Dendritic cell treated with granulocyte-macrophage colony-stimulating factor and Interleukin-4, amounts not matched to agents 40 ng/mL and 50 ng/mL, for 4 days (primary cell): ENCODE measurements around the gene LRRC38.

Experiments
- H3K27ac Mint-ChIP-seq: one replicate; pipeline ENCODE4 v1.8.0; 2022; ENCODE audit warnings: mild to moderate bottlenecking, mixed read lengths
- H3K27me3 Mint-ChIP-seq: one replicate; pipeline ENCODE4 v1.8.0; 2022; ENCODE audit warnings: mild to moderate bottlenecking, mixed read lengths
- H3K36me3 Mint-ChIP-seq: one replicate; pipeline ENCODE4 v1.8.0; 2022; ENCODE audit warnings: low read depth, mixed read lengths
- H3K4me1 Mint-ChIP-seq: one replicate; pipeline ENCODE4 v1.8.0; 2022; ENCODE audit warnings: low read depth, mixed read lengths
- H3K4me3 Mint-ChIP-seq: one replicate; pipeline ENCODE4 v1.8.0; 2022; ENCODE audit warnings: mild to moderate bottlenecking, moderate library complexity, mixed read lengths
- H3K9me3 Mint-ChIP-seq: one replicate; pipeline ENCODE4 v1.8.0; 2022; ENCODE audit warnings: mixed read lengths
- intact Hi-C: fragments of 100-400 bp; cut with micrococcal nuclease; formaldehyde crosslinking; loops from one replicate; pipeline ENCODE4 v1.15.0; 2022

The LRRC38 gene

GRCh38 chr1:13539683-13540082 lies 25.9 kb upstream of the LRRC38 start:
- no peaks in the 10 kb centered on the region for H3K27me3 Mint-ChIP-seq
- H3K4me3 Mint-ChIP-seq = no peak overlapping the region
- no peaks in the 10 kb centered on the region for H3K36me3 Mint-ChIP-seq
- intact Hi-C loops = no loop called here
- H3K4me1 Mint-ChIP-seq = no peaks in the 10 kb centered on the region
- H3K27ac Mint-ChIP-seq = no peak overlapping the region
- H3K9me3 Mint-ChIP-seq = no peaks in the 10 kb centered on the region

- H3K27me3 Mint-ChIP-seq = no peaks in the 10 kb centered on the region
- intact Hi-C loops = no loop called here
- H3K4me3 Mint-ChIP-seq = no peak overlapping the region
These were observed 25.0 kb upstream of the LRRC38 start for GRCh38 chr1:13538832-13539231.

GRCh38 chr1:13536571-13536970 lies 22.8 kb upstream of the LRRC38 start:
- H3K36me3 Mint-ChIP-seq = no peaks in the 10 kb centered on the region
- H3K27me3 Mint-ChIP-seq = no peaks in the 10 kb centered on the region
- no peak overlapping the region for H3K4me3 Mint-ChIP-seq
- no peaks in the 10 kb centered on the region for H3K4me1 Mint-ChIP-seq
- H3K9me3 Mint-ChIP-seq = no peaks in the 10 kb centered on the region
- intact Hi-C loops = no loop called here
- H3K27ac Mint-ChIP-seq = no peak overlapping the region

More at GRCh38 chr1:13538832-13539231, 25.0 kb upstream of the LRRC38 start:
- no peaks in the 10 kb centered on the region for H3K4me1 Mint-ChIP-seq
- H3K27ac Mint-ChIP-seq = no peak overlapping the region
- H3K9me3 Mint-ChIP-seq = no peaks in the 10 kb centered on the region
- no peaks in the 10 kb centered on the region for H3K36me3 Mint-ChIP-seq

- H3K9me3 Mint-ChIP-seq = no peaks in the 10 kb centered on the region
- H3K4me3 Mint-ChIP-seq = no peak overlapping the region
- no peak overlapping the region for H3K27ac Mint-ChIP-seq
- intact Hi-C loops = no loop called here
- H3K27me3 Mint-ChIP-seq = no peaks in the 10 kb centered on the region
- H3K36me3 Mint-ChIP-seq = no peaks in the 10 kb centered on the region
- no peaks in the 10 kb centered on the region for H3K4me1 Mint-ChIP-seq
These were observed 21.4 kb upstream of the LRRC38 start for GRCh38 chr1:13535227-13535626.

- no peaks in the 10 kb centered on the region for H3K9me3 Mint-ChIP-seq
These were observed 14.5 kb upstream of the LRRC38 start for GRCh38 chr1:13528320-13528719.

GRCh38 chr1:13523780-13524477 lies 10.1 kb upstream of the LRRC38 start:
- Mint-ChIP-seq H3K27me3 (peaks cover 3% of the 10 kb centered on the region), H3K36me3 (no peaks in the 10 kb centered on the region), H3K4me3 (no peak overlapping the region), H3K9me3 (peaks cover 6% of the 10 kb centered on the region), H3K4me1 (no peaks in the 10 kb centered on the region), H3K27ac (no peak overlapping the region)
- intact Hi-C loops = no loop called here

More at GRCh38 chr1:13528320-13528719, 14.5 kb upstream of the LRRC38 start:
- H3K36me3 Mint-ChIP-seq = no peaks in the 10 kb centered on the region
- no peak overlapping the region for H3K27ac Mint-ChIP-seq
- intact Hi-C loops = no loop called here
- H3K4me1 Mint-ChIP-seq = no peaks in the 10 kb centered on the region
- H3K4me3 Mint-ChIP-seq = no peak overlapping the region
- H3K27me3 Mint-ChIP-seq = no peaks in the 10 kb centered on the region

- Mint-ChIP-seq H3K4me3 (no peak overlapping the region), H3K4me1 (no peaks in the 10 kb centered on the region), H3K27me3 (peaks cover 25% of the 10 kb centered on the region), H3K9me3 (peaks cover 9% of the 10 kb centered on the region), H3K36me3 (no peaks in the 10 kb centered on the region), H3K27ac (no peak overlapping the region)
- intact Hi-C loops = no loop called here
These were observed 7.2 kb upstream of the LRRC38 start for GRCh38 chr1:13520985-13521384.

- intact Hi-C loops = loop anchor here (5.0 kb wide), 1 partner anchor 445 kb away; no protein-coding TSS in a partner anchor
- Mint-ChIP-seq H3K27ac (no peak overlapping the region), H3K36me3 (no peaks in the 10 kb centered on the region), H3K9me3 (peaks cover 9% of the 10 kb centered on the region), H3K27me3 (peaks cover 54% of the 10 kb centered on the region), H3K4me3 (no peak overlapping the region), H3K4me1 (no peaks in the 10 kb centered on the region)
These were observed 3.5 kb upstream of the LRRC38 start for GRCh38 chr1:13517193-13517812.

GRCh38 chr1:13516606-13517005 lies 2.8 kb upstream of the LRRC38 start:
- Mint-ChIP-seq H3K4me3 (no peak overlapping the region), H3K4me1 (no peaks in the 10 kb centered on the region), H3K27me3 (peaks cover 58% of the 10 kb centered on the region), H3K9me3 (peaks cover 9% of the 10 kb centered on the region), H3K27ac (no peak overlapping the region), H3K36me3 (no peaks in the 10 kb centered on the region)
- intact Hi-C loops = loop anchor here (5.0 kb wide), 1 partner anchor 446 kb away; no protein-coding TSS in a partner anchor

GRCh38 chr1:13514821-13515220 lies 1.0 kb upstream of the LRRC38 start:
- intact Hi-C loops = loop anchor here (5.0 kb wide), 1 partner anchor 447 kb away; no protein-coding TSS in a partner anchor
- no peaks in the 10 kb centered on the region for H3K36me3 Mint-ChIP-seq
- H3K27ac Mint-ChIP-seq = no peak overlapping the region
- peaks cover 69% of the 10 kb centered on the region for H3K27me3 Mint-ChIP-seq
- no peak overlapping the region for H3K4me3 Mint-ChIP-seq
- H3K4me1 Mint-ChIP-seq = no peaks in the 10 kb centered on the region
- H3K9me3 Mint-ChIP-seq = peaks cover 9% of the 10 kb centered on the region

- no peak overlapping the region for H3K27ac Mint-ChIP-seq
- H3K4me1 Mint-ChIP-seq = no peaks in the 10 kb centered on the region
- H3K27me3 Mint-ChIP-seq = peaks cover 64% of the 10 kb centered on the region
- no peak overlapping the region for H3K4me3 Mint-ChIP-seq
- no peaks in the 10 kb centered on the region for H3K36me3 Mint-ChIP-seq
- H3K9me3 Mint-ChIP-seq = no peaks in the 10 kb centered on the region
- intact Hi-C loops = no loop called here
These were observed 524 bp downstream of the LRRC38 start for GRCh38 chr1:13513063-13513894.

GRCh38 chr1:13512472-13512871 lies 1.3 kb downstream of the LRRC38 start:
- Mint-ChIP-seq H3K4me3 (no peak overlapping the region), H3K9me3 (no peaks in the 10 kb centered on the region), H3K27ac (no peak overlapping the region), H3K36me3 (no peaks in the 10 kb centered on the region), H3K4me1 (no peaks in the 10 kb centered on the region), H3K27me3 (peaks cover 57% of the 10 kb centered on the region)
- intact Hi-C loops = no loop called here

- Mint-ChIP-seq H3K27me3 (peaks cover 43% of the 10 kb centered on the region), H3K4me1 (no peaks in the 10 kb centered on the region)
These were observed 3.3 kb downstream of the LRRC38 start for GRCh38 chr1:13510499-13510898.

GRCh38 chr1:13507075-13507474 lies 6.7 kb downstream of the LRRC38 start:
- Mint-ChIP-seq H3K27ac (no peak overlapping the region), H3K4me1 (no peaks in the 10 kb centered on the region), H3K27me3 (peaks cover 14% of the 10 kb centered on the region), H3K36me3 (no peaks in the 10 kb centered on the region), H3K9me3 (no peaks in the 10 kb centered on the region), H3K4me3 (no peak overlapping the region)
- intact Hi-C loops = no loop called here

More at GRCh38 chr1:13510499-13510898, 3.3 kb downstream of the LRRC38 start:
- Mint-ChIP-seq H3K27ac (no peak overlapping the region), H3K9me3 (no peaks in the 10 kb centered on the region), H3K4me3 (no peak overlapping the region), H3K36me3 (no peaks in the 10 kb centered on the region)
- intact Hi-C loops = no loop called here
